ENCODE data around the gene SCAMP5. TPM values are rescaled to one million over a fixed set of nuclear protein-coding genes. Genes with fewer than 3 reads are reported as not detected.

The SCAMP5 gene
- total and polyA plus RNA-seq, 2 of the 4 experiments (the other 2 are of a cell fraction) = 0.36 to 1.6 TPM

GRCh38 chr15:75063889-75064288 lies 68.5 kb downstream of the SCAMP5 start:
- dilution Hi-C loops (cut with HindIII; ENCODE audit: low sequenced_read_pairs, unreplicated experiment) (no loop called here), in situ Hi-C loops (cut with MboI; ENCODE audit: low sequenced_read_pairs) (no loop called here), intact Hi-C loops (cut with micrococcal nuclease) (no loop called here)
- H4K8ac ChIP-seq (ENCODE audit: low read depth in 2 of 2, low read length in 2 of 2) = no peak overlapping the region
- H2BK5ac ChIP-seq (ENCODE audit: low read depth, low read length, poor library complexity, severe bottlenecking) = no peak overlapping the region
- no peak overlapping the region for H4K5ac ChIP-seq (ENCODE audit: low read depth, low read length)
- no peak overlapping the region for H3K4me2 ChIP-seq (ENCODE audit: low read depth, low read length)
- no TSS peak for BruUV-seq (replicated peaks)
- H3K36me3 ChIP-seq (ENCODE audit: control insufficient read depth, insufficient read depth, low read length) = no peaks in the 10 kb centered on the region
- no peak overlapping the region for H4K91ac ChIP-seq (ENCODE audit: insufficient read depth, low read depth, low read length)
- 0 out of 2 replicates have a peak, but pooled peaks cover 2% of the 10 kb centered on the region for H3K9me3 ChIP-seq (ENCODE audit: control insufficient read depth, insufficient read depth, low read length)
- POLR2A ChIA-PET (ENCODE audit: unreplicated experiment) = no interaction called here
- no peaks in the 10 kb centered on the region for H3K9me1 ChIP-seq (ENCODE audit: insufficient read depth, low read length)
- no peak overlapping the region for H2AK5ac ChIP-seq (ENCODE audit: low read depth, low read length)
- H3K9ac ChIP-seq (ENCODE audit: low read depth, low read length) = no peak overlapping the region
- no peak overlapping the region for H3K4ac ChIP-seq (ENCODE audit: low read depth, low read length)
- CTCF ChIA-PET = no interaction called here
- no peaks in the 10 kb centered on the region for H3K79me1 ChIP-seq (ENCODE audit: low read depth in 1 of 2, low read length in 2 of 2)
- H2AK9ac ChIP-seq (replicated peaks; ENCODE audit: low read depth, low read length, poor library complexity) = no peak overlapping the region
- H3K23ac ChIP-seq (ENCODE audit: low read depth, low read length) = no peak overlapping the region
- no peaks in the 10 kb centered on the region for H4K20me1 ChIP-seq (ENCODE audit: insufficient read depth, low read length)
- no peak overlapping the region for H3K4me3 ChIP-seq (ENCODE audit: insufficient read depth, low read depth, low read length)
- WGBS, 2 experiments (ENCODE audit: extremely low coverage in 2 of 2, insufficient read length in 1 of 2) = 97% methylated on average over 6 of the region's 9 CpGs; no CpG with 5 or more reads in 1 of the 2 experiments
- no peak overlapping the region for H3K18ac ChIP-seq (ENCODE audit: low read depth, low read length)
- TF ChIP-seq RAD21 (IDR thresholded peaks at IDR 0.05; ENCODE audit: low read length) = no peak
- no peak for TF ChIP-seq MAFK (IDR thresholded peaks at IDR 0.05; ENCODE audit: low read depth, low read length)
- no peak for TF ChIP-seq CTCF (conservative IDR thresholded peaks at IDR 0.05; ENCODE audit: low read depth, low read length)
- no peak for TF ChIP-seq MAZ (IDR thresholded peaks at IDR 0.05; ENCODE audit: borderline replicate concordance, low read depth, low read length)
- no peak for TF ChIP-seq BHLHE40 (IDR thresholded peaks at IDR 0.05; ENCODE audit: low read depth, low read length)
- TF ChIP-seq CEBPB (IDR thresholded peaks at IDR 0.05; ENCODE audit: low read depth, low read length) = no peak
- no peak for TF ChIP-seq POLR2A (IDR thresholded peaks at IDR 0.05; ENCODE audit: low read depth, low read length)
- TF ChIP-seq USF2 (IDR thresholded peaks at IDR 0.05; ENCODE audit: low read depth, low read length) = no peak
- TF ChIP-seq MXI1 (IDR thresholded peaks at IDR 0.05; ENCODE audit: borderline replicate concordance, low read depth, low read length) = no peak
- no peak for TF ChIP-seq CHD1 (IDR thresholded peaks at IDR 0.05; ENCODE audit: low read depth, low read length)
- no peak for TF ChIP-seq FOS (IDR thresholded peaks at IDR 0.05; ENCODE audit: low read depth, low read length)
- TF ChIP-seq SMC3 (IDR thresholded peaks at IDR 0.05; ENCODE audit: low read depth, low read length) = no peak
- TF ChIP-seq NFE2L2 (IDR thresholded peaks at IDR 0.05; ENCODE audit: low read depth, low read length) = no peak
- no peak for TF ChIP-seq ELK1 (IDR thresholded peaks at IDR 0.05; ENCODE audit: borderline replicate concordance, low read depth, low read length)
- peaks cover under 1% of the 10 kb centered on the region; the same call in 1 of the 2 replicates for H3K27me3 ChIP-seq (ENCODE audit: control insufficient read depth, insufficient read depth, low read length)
- H2BK20ac ChIP-seq (ENCODE audit: low read depth, low read length) = no peak overlapping the region
- no peak for ATAC-seq (ENCODE audit: low read depth)
- no peak for DNase-seq
- H2AFZ ChIP-seq (replicated peaks; ENCODE audit: low read length, poor library complexity) = no peak overlapping the region
- H3K27ac ChIP-seq (ENCODE audit: insufficient read depth, low read length) = no peak overlapping the region
- H3K4me1 ChIP-seq (ENCODE audit: control insufficient read depth, insufficient read depth, low read length) = no peaks in the 10 kb centered on the region; the same call in 1 of the 2 replicates
- no peak overlapping the region for H2BK120ac ChIP-seq (ENCODE audit: low read depth, low read length)
- no peak overlapping the region for H3K56ac ChIP-seq (ENCODE audit: extremely low read depth, insufficient read depth, low read length)
- H2BK15ac ChIP-seq (ENCODE audit: low read depth, low read length) = no peak overlapping the region
- H3K14ac ChIP-seq (replicated peaks; ENCODE audit: low read depth, low read length) = no peak overlapping the region
